NOMO-1 treated with DMSO at 0.1 percent for 48 hours (cell line): Measurements from ENCODE around the gene POLR2C.
A peak's percentile ranks its signal among the peaks of the same experiment; 100 is the strongest.

ENCODE experiments used
- DNase-seq: peaks from one replicate; lab custom pipeline; 2025; ENCODE audit not compliant: unreplicated experiment; lab: John Stamatoyannopoulos, UW

The POLR2C gene

DNA sequence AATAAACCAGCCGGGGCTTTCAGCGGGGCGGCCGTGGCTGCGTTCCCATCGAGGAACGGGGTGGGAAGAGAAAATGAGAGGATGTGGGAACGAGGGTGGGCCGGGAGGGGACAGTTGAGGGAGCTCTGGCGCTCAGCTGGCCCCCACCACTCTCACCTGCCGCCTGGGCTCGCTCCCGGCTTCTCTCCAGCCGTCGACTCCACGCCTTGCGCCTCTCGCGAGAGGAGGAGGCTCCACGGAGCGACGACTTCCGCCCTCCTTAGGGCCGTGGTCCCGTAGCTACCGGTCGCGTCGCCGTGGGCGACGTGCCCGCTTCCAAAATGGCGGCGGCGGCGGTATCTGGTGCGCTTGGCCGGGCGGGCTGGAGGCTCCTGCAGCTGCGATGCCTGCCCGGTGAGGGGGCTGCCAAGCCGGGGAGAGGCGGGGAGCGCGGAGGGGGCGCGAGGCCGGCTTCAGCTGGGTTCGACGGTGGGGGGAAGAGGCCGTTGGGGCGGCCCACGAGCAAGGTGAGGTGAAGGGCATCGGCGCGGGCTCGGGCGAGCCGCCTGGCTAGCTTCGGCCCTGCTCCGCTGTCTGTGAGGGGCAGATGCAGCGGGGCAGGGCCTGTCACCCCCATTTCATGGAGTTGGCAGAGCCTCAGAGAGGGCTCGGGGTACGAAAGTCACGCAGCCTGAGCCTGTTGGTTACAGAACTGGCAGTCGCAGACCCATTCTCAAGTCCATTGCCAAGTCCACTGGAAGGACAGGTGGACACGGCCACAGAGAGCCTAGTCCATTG, 15.1 kb upstream of the POLR2C start, which contains the start of the genes CIAPIN1 and COQ9:
CIAPIN1 (minus strand) TSS at position 200 of the 777 bp plus-strand sequence. CDS start 6,457 bp downstream, outside the sequence.
COQ9 (plus strand) TSS at position 294 of the 777 bp plus-strand sequence; CDS start at position 321, 27 bp downstream.
- peak; percentile 88 for DNase-seq

DNA sequence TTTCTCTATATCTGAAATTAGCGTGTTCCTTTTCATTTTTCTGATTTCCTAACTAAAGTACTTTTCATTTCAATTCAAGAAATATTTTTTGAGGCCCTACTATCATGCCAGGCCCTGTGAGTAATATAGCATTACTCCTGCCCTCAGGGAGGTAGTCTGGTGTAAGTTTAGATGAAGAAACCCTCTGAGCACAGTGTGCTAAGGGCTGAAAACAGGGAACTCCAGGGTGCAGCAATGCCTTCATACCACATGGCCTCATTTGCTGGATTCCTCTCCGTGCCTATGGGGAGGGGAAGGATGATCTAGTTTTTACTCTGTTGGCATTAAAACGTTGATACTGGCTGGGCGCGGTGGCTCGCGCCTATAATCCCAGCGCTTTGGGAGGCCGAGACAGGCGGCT, 10.5 kb upstream of the POLR2C start:
- DNase-seq = no peak

DNA sequence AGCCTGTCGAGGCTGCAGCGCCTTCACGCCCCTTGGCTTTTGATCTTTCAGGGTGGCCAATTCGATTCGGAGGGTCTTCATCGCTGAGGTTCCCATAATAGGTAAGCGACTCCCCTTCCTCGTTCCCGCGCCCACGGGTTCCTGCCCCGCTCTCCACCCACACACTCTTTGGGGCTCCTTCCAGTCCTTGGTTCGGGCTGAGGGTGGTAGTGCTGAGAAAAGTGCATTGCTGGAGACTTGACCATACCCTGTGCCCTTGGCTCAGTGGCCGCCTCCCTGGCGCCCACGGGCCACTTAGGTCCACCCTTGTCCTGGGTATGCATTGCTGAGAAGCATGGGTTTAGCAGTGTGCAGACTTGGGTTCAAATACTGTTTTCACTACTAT, 491 bp downstream of the POLR2C start:
- DNase-seq = no peak

DNA sequence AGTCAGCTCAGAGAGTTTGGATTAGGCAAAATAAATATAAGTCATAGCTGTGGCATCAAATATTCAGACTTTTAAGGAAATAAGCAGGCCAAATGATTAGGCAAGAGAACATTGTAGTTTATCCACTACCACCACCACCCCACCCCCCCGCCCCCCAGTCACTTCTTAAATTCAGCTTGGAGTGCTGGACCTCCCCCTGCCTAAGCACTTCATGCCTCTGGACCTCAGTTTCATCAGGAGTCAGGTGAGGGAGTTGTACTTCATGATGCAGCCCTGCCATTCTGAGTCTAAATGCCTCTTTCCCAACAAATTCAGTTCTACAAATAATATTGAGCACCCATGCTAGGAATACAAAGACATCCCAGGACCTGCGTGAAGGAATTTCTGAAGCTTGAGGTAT, 2.0 kb downstream of the POLR2C start:
- DNase-seq = no peak

DNA sequence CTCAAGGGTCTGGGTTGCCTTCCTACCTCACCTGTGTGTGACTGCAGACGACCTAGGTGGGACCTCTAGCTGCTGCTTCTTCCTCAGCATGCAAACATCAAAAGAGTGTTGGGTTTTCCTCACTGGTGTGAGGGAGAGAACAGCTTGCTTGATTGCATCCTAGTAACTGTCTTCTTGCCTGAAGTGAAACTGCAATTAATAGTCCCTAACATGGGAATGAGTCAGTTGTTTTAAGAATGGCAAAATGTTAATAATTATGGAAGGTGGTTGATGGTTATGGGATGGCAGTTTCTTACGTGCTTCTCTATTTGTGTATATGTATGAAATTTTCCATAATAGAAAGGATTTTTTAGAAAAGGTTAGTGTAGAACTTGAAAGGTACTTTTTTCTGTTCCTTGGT, 5.9 kb downstream of the POLR2C start:
- no peak for DNase-seq

DNA sequence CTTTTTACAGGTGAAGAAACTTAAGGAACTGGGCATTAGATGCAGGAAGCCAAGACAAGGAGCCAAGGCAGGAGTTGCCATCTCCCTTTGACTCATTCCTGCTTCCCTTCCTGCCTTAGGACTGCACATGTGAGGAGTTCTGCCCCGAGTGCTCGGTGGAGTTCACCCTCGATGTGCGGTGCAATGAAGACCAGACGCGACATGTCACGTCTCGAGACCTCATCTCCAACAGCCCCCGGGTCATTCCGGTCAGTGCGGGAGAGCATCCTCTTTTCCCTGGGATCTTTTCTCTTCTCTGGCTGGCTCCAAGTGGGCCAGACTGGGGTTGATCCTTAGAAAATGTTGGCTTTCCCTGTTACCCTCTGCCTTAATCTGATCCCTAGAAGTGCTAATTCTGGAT, 6.6 kb downstream of the POLR2C start:
- no peak for DNase-seq

DNA sequence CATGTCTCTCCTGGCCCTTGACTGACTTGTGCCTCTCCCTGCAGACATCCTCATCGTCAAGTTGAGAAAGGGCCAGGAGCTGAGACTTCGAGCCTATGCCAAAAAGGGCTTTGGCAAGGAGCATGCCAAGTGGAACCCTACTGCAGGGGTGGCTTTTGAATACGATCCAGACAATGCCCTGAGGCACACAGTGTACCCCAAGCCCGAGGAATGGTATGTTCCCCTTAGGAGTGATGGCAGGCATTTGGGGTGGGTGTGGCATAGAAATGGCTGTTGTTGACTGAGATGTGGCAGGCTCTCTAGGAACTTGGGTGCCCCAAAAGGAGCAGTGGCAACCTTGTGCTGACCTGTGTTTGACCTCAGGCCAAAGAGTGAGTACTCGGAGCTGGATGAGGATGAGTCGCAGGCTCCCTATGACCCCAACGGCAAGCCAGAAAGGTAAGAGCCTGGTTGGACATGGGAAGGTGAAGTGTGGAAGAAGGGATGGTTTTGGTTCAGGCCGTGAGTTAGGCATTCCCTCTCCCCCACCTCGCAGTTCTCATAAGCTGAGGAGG, 7.5 kb downstream of the POLR2C start:
- DNase-seq = no peak

DNA sequence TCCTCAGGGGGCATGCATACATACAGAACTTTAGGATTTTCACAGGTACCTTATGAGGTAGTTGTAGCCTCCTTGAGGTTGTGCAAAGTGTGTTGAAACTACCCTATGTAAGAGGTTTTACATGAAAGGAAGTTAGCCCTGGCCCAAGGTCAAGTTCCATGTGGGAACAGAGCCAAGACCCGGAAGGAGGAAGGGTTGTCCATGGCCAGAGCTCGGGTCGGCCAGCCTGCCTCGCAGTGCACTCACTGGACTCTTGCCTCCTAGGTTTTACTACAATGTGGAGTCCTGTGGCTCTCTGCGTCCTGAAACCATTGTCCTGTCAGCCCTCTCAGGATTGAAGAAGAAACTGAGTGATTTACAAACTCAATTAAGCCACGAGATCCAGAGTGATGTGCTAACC, 8.2 kb downstream of the POLR2C start:
- no peak for DNase-seq

DNA sequence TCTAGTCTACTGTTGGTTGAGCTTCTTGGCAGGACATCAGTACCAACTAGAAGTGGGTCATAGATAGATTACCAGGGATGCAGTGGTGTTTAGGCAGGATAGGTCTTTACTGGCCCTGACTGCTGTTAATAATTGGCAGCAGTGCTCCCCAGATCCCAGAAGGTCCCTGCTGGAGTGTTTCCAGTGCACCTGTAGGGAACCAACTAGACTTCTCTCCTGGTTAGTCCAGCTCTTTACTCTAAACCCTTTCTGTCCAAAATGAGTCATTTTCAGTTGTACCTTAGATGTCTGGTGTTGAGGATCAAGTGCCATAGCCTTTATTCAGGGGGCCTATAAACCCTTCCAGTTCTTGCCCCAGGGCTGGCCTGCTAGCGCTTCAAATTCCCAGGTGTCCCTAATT, 8.7 kb downstream of the POLR2C start:
- no peak for DNase-seq

DNA sequence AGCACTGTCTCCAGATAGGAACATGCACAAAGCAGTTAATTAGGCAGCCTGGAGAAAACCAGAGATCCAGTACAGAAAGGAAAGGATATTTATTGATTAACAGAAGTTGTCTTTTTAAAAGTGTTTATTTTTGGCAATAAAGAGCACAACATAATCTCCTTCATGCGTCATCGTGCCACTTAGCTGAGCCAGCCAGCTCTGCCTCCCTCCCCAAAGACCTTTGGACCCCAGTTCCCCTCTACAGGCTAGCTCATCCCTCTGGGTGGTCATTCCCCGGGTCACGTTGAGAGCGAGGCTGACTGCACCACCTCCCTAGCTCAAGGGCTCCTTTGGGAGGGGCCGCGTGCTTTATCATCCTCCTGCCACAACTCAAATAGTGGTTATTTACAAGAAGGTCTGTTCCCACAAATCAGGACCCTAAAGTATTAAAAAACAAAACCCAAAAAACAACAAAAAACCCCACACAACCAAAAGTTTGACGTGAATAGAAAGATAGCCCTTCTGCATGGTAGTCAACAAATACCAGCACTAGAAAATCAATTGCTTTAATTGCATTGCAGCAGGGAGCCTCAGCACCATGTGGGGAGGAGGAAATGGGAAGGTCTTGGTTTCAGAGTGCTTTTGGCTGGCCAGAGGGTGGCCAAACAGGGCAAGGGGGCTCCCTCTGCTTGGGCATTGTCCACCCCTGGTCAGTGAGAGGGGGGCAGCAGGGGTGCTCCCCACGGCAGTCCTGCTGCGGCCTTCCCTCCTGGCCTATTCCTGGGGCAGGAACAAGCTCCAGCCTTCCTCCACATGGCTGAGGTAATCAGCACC, 9.6 kb downstream of the POLR2C start:
- no peak for DNase-seq

DNA sequence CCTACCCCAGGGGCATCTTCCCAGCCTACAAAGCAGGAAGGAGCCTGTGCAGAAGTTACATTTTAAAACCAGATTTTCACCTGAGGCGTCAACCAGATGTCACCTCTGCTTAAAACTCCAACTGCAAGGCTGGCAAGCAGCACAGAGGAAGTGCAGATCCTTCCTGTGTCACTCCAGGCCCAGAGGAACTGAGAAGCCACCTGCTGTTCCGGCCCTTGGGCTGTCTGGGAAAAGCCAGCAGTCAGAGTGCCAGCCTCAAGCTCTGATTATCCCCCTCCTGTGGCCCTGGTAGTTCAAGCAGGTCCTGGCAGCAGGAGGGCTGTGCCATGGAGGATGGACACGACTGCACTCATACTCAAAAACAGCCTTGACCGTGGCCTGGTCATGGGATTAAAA, 10.2 kb downstream of the POLR2C start:
- DNase-seq = no peak

DNA sequence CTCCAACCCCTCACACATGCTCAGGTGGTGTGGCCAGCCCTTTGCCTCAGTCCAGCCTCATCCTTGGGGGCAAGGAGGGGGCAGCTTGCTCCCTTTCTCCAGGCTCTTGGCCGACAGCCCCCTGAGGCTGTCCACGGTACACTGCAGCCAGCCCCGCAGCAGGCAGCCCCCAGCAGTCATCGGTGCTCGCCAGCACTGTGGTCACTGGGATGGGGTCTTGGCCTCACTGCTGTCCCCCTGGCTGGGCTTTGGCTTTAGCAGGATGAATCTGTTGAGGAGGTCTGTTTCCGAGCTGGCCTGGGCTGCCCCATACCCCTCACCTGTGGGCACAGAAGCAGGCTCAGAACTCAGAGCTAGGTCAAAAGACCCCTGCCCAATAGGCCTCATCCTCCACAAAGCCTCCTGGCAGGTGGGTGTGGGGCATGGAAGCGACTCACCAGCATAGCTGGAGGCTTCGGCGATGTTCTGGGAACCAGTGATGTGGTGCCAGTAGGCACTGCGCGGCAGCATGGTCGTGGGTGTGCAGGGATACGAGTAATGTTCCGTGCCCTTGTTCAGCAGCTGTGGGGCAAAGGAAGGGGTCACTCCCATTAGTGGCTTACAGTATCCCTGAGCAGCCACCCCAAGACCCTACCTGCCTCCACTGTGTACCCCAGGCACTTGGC, 10.8 kb downstream of the POLR2C start:
- DNase-seq = no peak

DNA sequence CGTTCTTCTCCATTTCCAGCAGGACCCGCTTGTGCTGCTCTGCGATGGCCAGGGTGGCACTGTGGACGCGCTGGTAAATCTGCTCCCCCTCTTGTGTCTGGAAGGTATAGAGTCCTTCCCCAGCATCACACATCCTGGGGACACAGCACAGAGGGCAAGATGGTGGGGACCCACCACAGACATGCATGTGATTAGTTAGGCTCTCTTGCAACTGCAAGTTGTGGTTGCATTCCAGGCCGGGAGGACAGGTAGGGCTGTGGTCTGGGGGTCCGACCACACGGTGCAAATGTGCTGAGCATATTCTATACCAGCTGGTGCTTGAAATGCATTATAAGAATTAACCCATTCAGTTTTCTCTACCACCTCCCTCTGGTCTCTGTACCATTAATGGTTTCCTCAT, 11.4 kb downstream of the POLR2C start:
- DNase-seq = no peak

DNA sequence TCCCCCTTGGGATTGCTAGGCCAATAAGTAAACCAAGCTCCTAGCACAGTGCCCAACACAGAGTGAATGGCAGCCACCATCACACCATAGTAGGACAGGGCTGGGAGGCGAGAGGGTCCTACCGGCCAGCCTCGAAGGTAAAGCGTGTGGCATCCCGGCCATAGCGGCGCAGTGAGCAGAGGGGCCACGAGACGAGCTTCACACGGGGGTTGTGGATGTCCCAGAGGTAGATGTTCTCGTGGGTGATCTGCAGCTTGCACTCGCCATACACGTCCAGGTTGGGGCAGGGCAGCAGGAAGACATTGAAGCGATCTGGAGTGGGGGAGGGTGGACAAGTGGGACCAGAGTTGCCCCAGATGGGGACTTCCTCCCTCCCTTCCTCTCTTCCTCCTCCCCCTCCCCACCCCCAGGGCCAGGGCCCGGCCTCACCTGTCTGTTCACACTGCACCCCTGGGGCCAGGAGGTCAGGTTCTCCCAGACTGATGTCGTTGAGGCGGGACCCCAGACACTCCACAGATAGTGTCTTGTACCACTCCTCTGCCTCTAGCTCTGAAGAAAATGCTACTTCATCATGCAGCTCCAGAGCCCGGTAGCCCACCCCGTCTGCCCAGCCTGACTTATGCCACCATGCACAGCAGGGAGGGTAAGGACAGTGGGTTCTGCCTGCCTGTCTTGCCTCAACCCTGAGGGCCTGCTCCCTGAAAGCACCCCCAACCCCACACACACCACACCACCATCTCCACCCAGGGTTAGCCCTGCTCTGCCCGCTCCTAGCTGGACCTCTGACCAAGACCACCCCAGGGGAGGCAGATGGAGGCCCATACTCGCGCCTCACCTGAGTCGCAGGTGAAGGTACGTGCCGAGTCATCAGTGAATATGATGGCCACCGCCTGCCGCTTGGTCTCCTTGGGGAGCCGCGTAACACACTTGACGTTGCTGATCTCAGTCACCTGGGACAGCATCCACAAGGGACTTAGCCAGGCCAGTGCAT, 12.5 kb downstream of the POLR2C start:
- DNase-seq = no peak

DNA sequence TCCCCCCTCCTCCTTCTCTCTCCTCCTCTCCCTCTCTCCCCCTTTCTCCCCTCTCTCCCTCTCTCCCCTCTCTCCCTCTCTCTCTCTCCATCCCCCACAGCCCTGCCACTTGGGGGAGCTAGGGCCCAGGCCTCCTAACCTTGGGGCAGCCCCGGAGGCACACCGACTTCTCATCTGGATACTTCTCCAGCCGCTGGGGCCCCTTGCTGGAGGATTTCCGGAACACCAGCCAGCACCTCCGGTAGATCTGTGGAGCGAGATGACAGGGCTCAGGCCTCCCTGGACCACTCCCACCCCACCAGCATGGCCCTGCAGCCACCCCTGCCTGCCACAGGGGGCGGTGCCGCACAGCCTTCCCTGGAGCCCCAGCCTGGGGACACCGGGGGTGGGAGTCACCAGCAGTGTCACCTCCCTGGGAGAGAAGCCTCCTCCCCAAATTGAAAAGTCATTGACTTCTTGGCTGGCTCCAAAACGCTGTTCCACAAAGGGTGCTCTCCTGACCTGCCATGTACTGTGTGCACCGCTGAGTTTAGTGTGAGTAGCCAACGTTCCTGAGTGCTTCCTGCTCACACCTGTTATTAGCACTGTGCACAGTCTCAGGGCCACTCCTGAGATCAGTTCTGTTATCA, 13.3 kb downstream of the POLR2C start:
- peak; percentile 75 for DNase-seq

DNA sequence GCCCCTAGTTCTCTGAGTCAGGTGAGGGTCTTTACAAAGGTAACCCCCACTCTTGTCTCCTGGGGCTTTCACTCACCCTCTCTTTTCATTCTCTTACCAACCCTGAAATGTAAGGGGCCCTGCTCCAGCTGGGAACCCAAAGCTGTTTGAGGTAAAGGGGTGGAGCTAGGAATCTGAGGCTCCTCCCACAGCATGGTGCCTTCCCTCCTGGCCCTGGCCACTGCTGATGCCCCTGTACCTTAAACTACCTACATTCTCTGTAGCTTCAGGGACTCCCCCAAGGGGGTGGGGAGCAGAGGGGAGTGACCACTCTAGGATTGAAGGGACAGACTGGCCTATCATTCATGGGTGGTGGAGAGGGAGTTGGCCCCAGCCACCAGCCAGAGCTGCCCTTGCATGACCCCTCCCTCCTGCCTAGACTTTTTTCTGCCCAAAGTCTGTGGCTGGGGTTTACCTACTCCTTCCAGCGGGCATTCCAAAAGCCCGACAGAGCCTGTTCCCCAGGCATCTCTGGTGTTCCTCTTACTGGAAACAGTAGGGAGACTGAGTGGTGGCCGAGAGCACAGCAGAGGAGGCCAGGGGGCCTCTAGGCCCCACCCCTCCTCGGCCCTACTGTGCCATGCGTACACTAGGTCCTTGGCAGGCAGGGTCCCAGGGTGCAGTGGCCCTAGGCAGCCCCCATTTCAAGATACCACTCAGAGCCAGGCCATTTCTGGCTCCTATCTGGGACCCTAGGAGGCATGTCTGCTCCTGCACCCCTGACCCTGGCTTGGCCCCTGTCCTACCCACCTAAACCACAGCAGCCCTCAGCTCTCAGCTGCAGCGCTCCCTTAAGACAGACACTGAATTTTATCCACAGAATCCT, 14.3 kb downstream of the POLR2C start:
- DNase-seq = no peak

DNA sequence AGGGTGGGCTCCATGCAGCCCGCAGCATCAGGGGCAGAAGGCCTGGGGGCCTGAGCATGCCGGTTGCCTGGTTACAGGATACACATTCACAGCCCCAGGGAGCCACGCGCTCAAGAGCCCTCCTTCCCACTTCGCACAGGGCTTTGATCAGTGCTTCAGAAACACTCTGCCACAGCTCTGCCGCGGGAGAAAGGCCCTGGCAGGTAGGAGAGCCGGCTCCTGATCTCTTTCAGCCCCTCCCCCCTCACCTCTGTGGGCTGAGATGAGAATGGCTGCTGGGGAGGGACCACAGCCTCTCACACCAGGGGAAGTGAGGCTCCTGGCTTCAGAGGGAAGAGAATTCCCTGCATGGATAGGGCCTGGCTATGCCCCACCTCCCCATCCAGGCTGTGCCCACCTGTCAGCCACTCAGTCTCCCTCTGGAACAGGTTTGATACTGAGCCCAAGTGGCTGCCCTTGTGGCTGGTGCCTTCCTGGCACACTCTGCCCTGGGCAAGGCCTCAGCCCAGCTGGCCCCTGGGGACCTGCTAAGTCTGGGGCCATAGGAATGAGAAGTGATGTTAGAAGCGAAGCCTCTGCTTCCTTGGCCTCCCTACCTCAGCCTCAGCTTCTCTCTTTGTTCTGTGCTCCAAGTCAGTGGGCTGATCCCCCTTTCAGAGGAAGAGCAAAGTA, 15.2 kb downstream of the POLR2C start:
- no peak for DNase-seq
